Pancreas (tissue), 10 donors: ENCODE measurements around the gene TAT. TPM values are rescaled to one million over a fixed set of nuclear protein-coding genes. Genes with fewer than 3 reads are reported as not detected.

Source experiments
- ATAC-seq, 4 donors: fragments of 200-7000 bp; cut with Tn5 transposase; one replicate each; pipeline versions ENCODE4 v1.8.0 to v1.9.1; 2020; ENCODE audit warnings: mild to moderate bottlenecking in 4 of 4, moderate library complexity in 4 of 4
- DNase-seq, 6 donors: peaks; one replicate each; pipeline ENCODE4 v3.0.0-alpha.2; 2020
- FAIRE-seq: peaks from 2 replicates; lab custom pipeline; 2012; peaks lifted over from hg19 to GRCh38; lab: Jason Lieb, UNC
- H3K27ac ChIP-seq, 4 donors: fragments of 200-600 bp; sonication (generic); 1 replicate in 3 of 4; 2 replicates in 1 of 4; pipeline versions ENCODE4 v1.5.0 to v1.8.0; 2020
- H3K27me3 ChIP-seq, 4 donors: fragments of 200-600 bp; one replicate each; pipeline ENCODE4 v1.8.0; 2021
- H3K36me3 ChIP-seq, 3 donors: fragments of 200-600 bp; sonication (generic) in 1 of 3; one replicate each; pipeline versions ENCODE4 v1.5.0 to v1.8.0; 2020 to 2021
- H3K4me1 ChIP-seq, 3 donors: fragments of 200-600 bp; one replicate each; pipeline ENCODE4 v1.8.0; 2021
- H3K4me3 ChIP-seq, 4 donors: fragments of 200-600 bp; sonication (generic) in 2 of 4; one replicate each; pipeline versions ENCODE4 v1.5.0 to v1.8.0; 2020 to 2021
- H3K9me3 ChIP-seq, 4 donors: fragments of 200-600 bp; one replicate each; pipeline ENCODE4 v1.8.0; 2021
- WGBS, 2 donors: extraction: QIAGEN DNeasy Blood & Tissue Kit; methylation state at CpG; one replicate each; pipeline ENCODE4 v1.1.7; 2013; 5-methylcytosine and 5-hydroxymethylcytosine counted together
- intact Hi-C, 3 donors: fragments of 100-400 bp; cut with DNase I; formaldehyde crosslinking; loops; one replicate each; pipeline versions ENCODE4 v1.11.1 to v1.14.2; 2022
- polyA plus RNA-seq, 2 donors: library from polyadenylated mRNA; stranded (reverse); fragments of 200-250 nt; gene quantifications; one replicate each; pipeline ENCODE4 v1.2.3, GENCODE V29; 2013
- total RNA-seq, 6 donors: library from RNA; stranded (reverse); fragmentation: NEBNext Ultra II Directional in 4 of 6; extraction: Animal tissue kit (Norgen Biotek cat#: 25700) in 4 of 6; gene quantifications; one replicate each; pipeline versions ENCODE4 v1.2.1 to v1.2.4, GENCODE V29; 2021 to 2023
- TF ChIP-seq, protein P1 (sequence below), 4 donors: fragments of 200-600 bp; sonication (generic) in 3 of 4; IDR thresholded peaks; one replicate each; pipeline versions ENCODE4 v1.5.0 to v1.8.0; 2021; ENCODE audit warnings: antibody characterized with exemption in 4 of 4
- donor health status: healthy with polysubstance abuse.
- donor health status: DM: no; HTN: no; CAD: no; lungs with moderate emphysema.
- donor health status: DM: no; HTN: no; CAD: no.
- donor health status: control.
- donor health status: control.
- donor health status: Bipolar disorder and iron deficiency.
- donor health status: DM: yes; HTN: yes; CAD: no.
- donor health status: DM: no; HTN: no; CAD: no.
- donor health status: DM: no; HTN: no; CAD: no.
- donor health status: DM: yes; HTN: yes; CAD: no.

The TAT gene
- total and polyA plus RNA-seq, 8 donors: 0.04 to 1.0 (median 0.12) TPM; not detected in 2

DNA sequence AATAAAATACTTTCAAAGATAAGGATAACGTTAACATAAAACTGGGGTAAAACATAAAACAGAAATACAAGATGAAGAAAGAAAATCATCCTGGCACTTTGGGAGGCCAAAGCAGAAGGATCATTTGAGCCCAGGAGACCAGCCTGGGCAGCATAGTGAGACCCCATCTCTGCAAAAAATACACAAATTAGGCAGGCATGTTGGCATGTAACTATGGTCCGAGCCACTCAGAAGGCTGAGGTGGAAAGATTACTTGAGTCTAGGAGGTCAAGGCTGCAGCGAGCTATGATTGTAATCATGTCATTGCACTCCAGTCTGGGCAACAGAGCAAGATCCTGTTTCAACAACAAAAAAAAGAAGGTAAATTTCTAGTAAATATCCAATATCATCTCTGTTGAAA lies 19.6 kb downstream of the TAT start:
- H3K9me3 ChIP-seq: no peaks in the 10 kb centered on the region
- H3K36me3 ChIP-seq: no peaks in the 10 kb centered on the region
- DNase-seq: no peak
- intact Hi-C loops: no loop called here
- H3K4me1 ChIP-seq: no peaks in the 10 kb centered on the region
- no peak for FAIRE-seq
- TF ChIP-seq, protein P1, sequence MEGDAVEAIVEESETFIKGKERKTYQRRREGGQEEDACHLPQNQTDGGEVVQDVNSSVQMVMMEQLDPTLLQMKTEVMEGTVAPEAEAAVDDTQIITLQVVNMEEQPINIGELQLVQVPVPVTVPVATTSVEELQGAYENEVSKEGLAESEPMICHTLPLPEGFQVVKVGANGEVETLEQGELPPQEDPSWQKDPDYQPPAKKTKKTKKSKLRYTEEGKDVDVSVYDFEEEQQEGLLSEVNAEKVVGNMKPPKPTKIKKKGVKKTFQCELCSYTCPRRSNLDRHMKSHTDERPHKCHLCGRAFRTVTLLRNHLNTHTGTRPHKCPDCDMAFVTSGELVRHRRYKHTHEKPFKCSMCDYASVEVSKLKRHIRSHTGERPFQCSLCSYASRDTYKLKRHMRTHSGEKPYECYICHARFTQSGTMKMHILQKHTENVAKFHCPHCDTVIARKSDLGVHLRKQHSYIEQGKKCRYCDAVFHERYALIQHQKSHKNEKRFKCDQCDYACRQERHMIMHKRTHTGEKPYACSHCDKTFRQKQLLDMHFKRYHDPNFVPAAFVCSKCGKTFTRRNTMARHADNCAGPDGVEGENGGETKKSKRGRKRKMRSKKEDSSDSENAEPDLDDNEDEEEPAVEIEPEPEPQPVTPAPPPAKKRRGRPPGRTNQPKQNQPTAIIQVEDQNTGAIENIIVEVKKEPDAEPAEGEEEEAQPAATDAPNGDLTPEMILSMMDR (IDR thresholded peaks at IDR 0.05): no peak
- no peak for ATAC-seq
- H3K27me3 ChIP-seq: no peaks in the 10 kb centered on the region
- no peak overlapping the region for H3K4me3 ChIP-seq
- H3K27ac ChIP-seq: no peak overlapping the region
- 55 to 59% methylated on average over 3 of the region's 3 CpGs for WGBS, 2 donors

DNA sequence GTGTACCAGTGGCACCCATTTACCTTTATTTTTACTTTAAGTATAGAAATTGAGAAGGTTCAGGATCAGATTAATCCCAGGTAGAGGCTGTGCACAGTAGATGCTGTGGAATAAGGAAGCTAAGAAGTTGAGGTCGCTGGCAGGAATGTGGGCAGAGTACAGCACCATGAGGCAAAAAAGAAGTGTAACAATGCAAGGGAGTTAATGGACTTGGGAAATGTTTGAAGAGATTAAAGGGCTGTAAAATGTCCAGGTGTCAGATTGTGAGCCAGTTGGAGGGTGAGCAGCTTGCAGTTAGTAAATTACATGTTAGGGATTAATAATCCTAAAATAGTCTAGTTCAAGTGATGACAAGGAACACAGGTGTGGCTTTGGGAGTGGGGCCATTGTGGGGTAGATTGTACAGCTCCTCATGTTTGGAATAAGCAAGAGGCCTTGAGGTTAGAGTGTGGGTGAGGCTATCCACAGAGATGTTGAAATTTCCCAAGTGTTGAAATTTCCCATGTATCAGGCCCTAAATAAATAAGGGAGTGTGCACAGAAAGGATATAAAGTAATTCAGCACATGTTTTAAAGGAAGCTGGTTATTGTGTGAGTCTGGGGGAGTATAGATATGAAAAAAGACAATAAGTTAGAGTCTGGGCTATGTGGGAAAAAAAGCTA lies 21.5 kb downstream of the TAT start:
- FAIRE-seq (no peak), ATAC-seq (no peak), DNase-seq (no peak)
- TF ChIP-seq, protein P1 (IDR thresholded peaks at IDR 0.05): no peak
- H3K9me3 ChIP-seq: no peaks in the 10 kb centered on the region
- intact Hi-C loops: no loop called here
- no peak overlapping the region for H3K4me3 ChIP-seq
- no peak overlapping the region for H3K27ac ChIP-seq
- 83 to 89% methylated on average over 1 of the region's 1 CpG for WGBS, 2 donors
- no peaks in the 10 kb centered on the region for H3K36me3 ChIP-seq
- H3K27me3 ChIP-seq: no peaks in the 10 kb centered on the region
- H3K4me1 ChIP-seq: no peaks in the 10 kb centered on the region

DNA sequence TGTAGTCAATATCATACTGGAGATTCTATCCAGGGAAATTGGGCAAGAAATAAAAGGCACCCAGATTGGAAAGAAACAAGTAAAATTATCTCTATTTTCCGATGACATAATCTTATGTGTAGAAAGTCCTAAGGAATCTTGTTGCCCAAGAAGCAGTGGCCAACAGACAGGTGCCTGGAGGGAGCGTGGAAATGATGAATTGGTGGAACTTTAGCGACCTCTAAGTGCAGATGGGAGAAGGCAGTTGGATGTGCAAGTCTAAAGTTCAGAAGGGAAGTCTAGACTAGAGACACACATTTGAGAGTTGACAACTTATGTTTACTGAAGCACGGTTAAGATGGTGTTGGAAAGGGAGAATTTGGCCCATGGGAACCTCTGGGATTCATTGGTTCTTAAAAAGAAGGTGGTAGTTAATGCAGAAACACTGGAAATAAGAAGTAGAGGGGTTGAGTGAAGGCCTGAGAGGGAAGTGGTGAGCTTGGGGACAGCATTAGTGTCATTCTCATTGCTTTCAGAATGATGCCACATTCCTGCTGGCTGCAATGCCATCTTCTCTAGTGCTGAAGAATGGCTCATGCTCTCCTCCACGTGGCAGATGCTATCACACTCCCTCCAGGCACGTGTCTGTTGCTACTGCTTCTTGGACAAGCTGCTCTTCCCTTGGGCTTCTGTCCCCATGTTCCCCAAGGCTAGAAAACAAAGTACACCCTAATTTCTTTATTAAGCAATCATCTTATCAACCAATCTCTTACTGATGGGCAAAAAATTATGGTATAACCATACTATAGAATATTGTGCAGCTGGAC lies 24.0 kb downstream of the TAT start:
- Histone ChIP-seq H3K9me3 (no peaks in the 10 kb centered on the region), H3K4me1 (no peaks in the 10 kb centered on the region), H3K36me3 (no peaks in the 10 kb centered on the region), H3K4me3 (no peak overlapping the region), H3K27me3 (no peaks in the 10 kb centered on the region), H3K27ac (no peak overlapping the region)
- ATAC-seq: no peak
- no peak for FAIRE-seq
- DNase-seq: no peak
- TF ChIP-seq, protein P1 (IDR thresholded peaks at IDR 0.05): no peak
- intact Hi-C loops: no loop called here
- 43 to 53% methylated on average over 6 of the region's 6 CpGs for WGBS, 2 donors

DNA sequence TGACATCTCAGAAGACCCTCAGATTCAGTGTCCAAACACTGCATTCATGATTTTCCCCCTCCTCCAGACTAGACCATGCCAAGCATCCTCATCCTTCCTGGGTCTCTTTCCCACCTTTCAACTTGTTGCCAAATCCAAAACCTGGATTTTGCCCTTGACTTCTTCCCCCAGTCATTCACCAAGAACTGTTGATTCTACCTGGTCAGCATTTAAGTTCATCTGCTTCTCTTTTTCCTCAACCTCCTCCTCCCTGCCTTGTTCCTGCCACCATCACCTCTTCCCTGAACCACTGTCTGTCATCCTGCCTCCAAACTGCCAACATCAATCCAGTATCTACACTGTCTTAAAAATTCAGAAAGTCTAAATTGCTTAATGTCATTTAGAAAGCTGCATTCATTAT lies 29.7 kb downstream of the TAT start:
- ATAC-seq (no peak), FAIRE-seq (no peak), DNase-seq (no peak)
- H3K27ac ChIP-seq: no peak overlapping the region
- intact Hi-C loops: no loop called here
- TF ChIP-seq, protein P1 (IDR thresholded peaks at IDR 0.05): no peak
- no peak overlapping the region for H3K4me3 ChIP-seq
- no peaks in the 10 kb centered on the region for H3K27me3 ChIP-seq
- no peaks in the 10 kb centered on the region for H3K36me3 ChIP-seq
- no peaks in the 10 kb centered on the region for H3K4me1 ChIP-seq
- no peaks in the 10 kb centered on the region for H3K9me3 ChIP-seq

DNA sequence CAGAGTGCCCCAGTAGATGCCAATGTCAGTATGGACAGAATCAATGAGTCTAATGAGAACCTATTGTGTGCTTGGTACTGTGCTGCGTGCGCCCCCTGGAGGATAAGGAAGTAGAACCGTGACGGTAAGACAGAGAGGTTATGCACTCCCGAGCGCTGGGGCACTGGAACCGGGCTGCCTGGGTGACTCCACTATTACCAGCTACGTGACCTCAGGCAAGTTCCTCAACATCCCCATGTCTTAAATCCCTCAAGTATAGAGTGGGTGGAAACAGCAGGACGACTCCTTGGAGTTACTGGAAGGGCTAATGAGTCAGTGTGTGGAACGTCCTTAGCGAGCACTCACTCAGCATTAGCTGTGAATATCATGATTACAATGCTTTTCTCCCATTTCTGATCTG lies 34.5 kb downstream of the TAT start:
- peak in 3 of 4 donors; percentile 53 to 69 (median 61) for ATAC-seq

More for the DNA sequence above, 34.5 kb downstream of the TAT start:
- DNase-seq: peak in 4 of 6 donors; percentile 11 to 74 (median 32)
- Histone ChIP-seq H3K4me1 (no peaks in the 10 kb centered on the region), H3K27ac (no peak overlapping the region), H3K9me3 (no peaks in the 10 kb centered on the region), H3K27me3 (no peaks in the 10 kb centered on the region), H3K4me3 (no peak overlapping the region), H3K36me3 (no peaks in the 10 kb centered on the region)
- 33 to 39% methylated on average over 11 of the region's 11 CpGs for WGBS, 2 donors
- no peak for FAIRE-seq
- TF ChIP-seq, protein P1 (IDR thresholded peaks at IDR 0.05): peak in 2 of 4 donors; percentile 8 to 12
- intact Hi-C loops: no loop called here
